Activated T-cell treated with anti-CD3 and anti-CD28 coated beads, Interleukin-2, amount 50 U/mL, for 4 hours (primary cell): ENCODE measurements around the gene C22orf39. TPM values are rescaled to one million over a fixed set of nuclear protein-coding genes. Genes with fewer than 3 reads are reported as not detected.
"Not testable (repeated sequence)": the region's sequence is repeated elsewhere in the genome, so short reads cannot be mapped to it uniquely, and the experiment has no call there.

Source experiments
- ATAC-seq, 2 donors: fragments of 200-7000 bp; cut with Tn5 transposase; one replicate each; pipeline ENCODE4 v1.10.0; 2021
- DNase-seq: peaks from one replicate; pipeline ENCODE4 v3.0.0-alpha.2; 2020
- H3K27me3 Mint-ChIP-seq: one replicate; pipeline ENCODE4 v1.8.0; 2021; ENCODE audit warnings: low read depth, mixed read lengths
- H3K36me3 Mint-ChIP-seq: one replicate; pipeline ENCODE4 v1.8.0; 2022; ENCODE audit warnings: mixed read lengths; ENCODE audit not compliant: insufficient read depth
- H3K4me1 Mint-ChIP-seq: one replicate; pipeline ENCODE4 v1.8.0; 2021; ENCODE audit warnings: low read depth, mixed read lengths
- H3K4me3 Mint-ChIP-seq: one replicate; pipeline ENCODE4 v1.8.0; 2021; ENCODE audit warnings: mild to moderate bottlenecking, moderate library complexity, mixed read lengths
- H3K9me3 Mint-ChIP-seq: one replicate; pipeline ENCODE4 v1.8.0; 2021; ENCODE audit warnings: mixed read lengths
- total RNA-seq, 3 donors: library from RNA; stranded (reverse); gene quantifications; one replicate each; pipeline ENCODE4 v1.2.1, GENCODE V29; 2021

C22orf39 gene
- total RNA-seq, 3 donors from 2014 or later: 14.3 to 20.9 (median 18.8) TPM

DNA sequence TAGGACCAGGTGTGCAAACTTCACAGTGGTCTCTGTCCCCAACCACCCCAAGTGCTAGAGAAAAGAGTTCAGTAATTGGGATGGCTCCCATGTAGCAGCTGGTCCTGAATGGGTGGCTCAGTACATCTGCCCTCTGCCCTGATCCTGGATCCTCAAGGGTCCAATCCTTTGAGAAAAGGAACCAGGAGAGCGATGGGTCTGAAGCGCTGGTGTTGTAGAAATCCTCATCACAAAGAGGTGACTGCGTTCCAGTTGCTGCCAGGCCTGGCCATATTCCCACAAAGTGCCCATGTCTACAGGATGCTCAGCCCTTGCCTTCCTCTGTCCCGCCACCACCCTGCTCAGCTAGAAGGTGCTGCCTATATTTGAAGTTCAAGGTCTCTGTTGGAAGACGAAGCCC, 6.2 kb upstream of the C22orf39 start:
- Mint-ChIP-seq H3K36me3 (peaks cover 38% of the 10 kb centered on the region), H3K4me1 (peaks cover 10% of the 10 kb centered on the region), H3K9me3 (no peaks in the 10 kb centered on the region), H3K4me3 (no peak overlapping the region), H3K27me3 (no peaks in the 10 kb centered on the region)
- ATAC-seq (no peak), DNase-seq (no peak)

DNA sequence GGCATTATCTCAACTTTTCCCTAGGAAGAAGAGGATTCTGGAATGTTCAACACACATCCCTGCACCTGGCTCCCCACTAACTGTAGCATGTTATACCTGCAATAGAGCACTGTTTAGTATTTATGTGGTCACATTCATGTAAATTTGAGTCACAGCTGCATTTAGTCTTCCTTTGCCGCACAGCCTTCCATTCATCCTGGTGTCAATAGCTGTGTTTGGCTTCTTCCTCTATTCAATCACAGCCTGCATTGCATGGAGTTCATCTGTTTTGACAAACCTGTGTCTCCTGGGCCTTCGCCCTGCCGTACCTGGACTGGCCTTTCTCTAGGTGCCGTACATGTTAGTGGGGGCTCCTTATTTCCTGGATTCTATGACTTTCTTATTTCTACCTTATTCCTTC, 4.1 kb upstream of the C22orf39 start:
- no peaks in the 10 kb centered on the region for H3K27me3 Mint-ChIP-seq
- DNase-seq (no peak), ATAC-seq (no peak)
- H3K36me3 Mint-ChIP-seq: peaks cover 34% of the 10 kb centered on the region
- no peaks in the 10 kb centered on the region for H3K9me3 Mint-ChIP-seq
- H3K4me1 Mint-ChIP-seq: peaks cover 23% of the 10 kb centered on the region
- no peak overlapping the region for H3K4me3 Mint-ChIP-seq

DNA sequence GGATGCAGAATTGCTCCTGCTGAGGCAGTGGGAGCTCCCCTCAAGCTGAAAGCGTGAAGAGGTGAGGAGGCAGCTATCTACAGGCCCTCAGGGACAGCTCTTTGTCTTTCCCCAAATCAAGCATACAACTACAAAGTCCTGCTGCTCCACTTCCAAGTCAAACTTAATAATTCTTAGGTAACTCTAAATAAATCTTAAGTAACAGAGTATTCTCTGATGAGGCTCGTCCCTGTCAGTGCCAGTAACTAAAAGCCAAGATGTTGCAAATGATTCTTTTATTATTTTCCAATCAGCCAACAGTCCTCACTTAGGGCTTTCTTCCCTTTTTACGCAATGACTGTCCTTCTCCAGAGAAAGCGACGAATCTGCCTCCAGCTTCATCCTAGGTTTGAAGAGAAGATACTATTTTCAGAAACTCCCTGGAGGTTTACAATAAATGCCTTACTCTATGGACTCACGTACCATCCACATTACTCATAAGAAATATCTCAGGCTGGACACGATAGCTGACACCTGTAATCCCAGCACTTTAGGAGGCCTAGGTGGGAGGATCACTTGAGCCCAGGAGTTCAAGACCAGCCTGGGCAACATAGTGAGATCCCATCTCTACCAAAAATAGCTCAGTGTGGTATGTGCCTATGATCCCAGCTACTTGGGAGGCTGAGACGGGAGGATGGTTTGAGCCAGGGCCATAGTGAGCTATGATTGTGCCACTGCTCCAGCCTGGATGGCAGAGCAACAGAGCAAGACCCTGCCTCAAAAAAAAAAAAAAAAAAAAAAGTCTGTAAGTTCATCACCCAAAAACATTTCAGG, 3.1 kb upstream of the C22orf39 start:
- DNase-seq: no peak
- H3K27me3 Mint-ChIP-seq: no peaks in the 10 kb centered on the region
- peaks cover 28% of the 10 kb centered on the region for H3K4me1 Mint-ChIP-seq
- H3K36me3 Mint-ChIP-seq: peaks cover 31% of the 10 kb centered on the region
- no peak for ATAC-seq
- no peak overlapping the region for H3K4me3 Mint-ChIP-seq
- H3K9me3 Mint-ChIP-seq: no peaks in the 10 kb centered on the region

DNA sequence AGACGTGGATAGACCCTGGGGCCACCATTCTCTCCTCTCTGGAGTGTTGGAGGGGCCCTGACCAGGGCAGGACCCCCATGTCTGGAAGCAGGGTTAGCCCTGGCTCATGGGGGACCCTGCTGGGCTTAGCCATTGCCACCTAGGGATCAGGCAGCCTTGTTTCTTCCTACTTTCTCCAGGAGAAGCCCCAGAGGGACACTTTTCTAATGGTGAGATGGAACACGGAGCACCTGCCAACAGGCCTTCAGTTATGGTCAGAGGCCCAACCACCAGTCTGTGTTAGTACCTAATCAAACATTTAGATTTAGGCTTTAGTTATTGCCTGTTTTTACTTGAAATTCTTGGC, 1.9 kb upstream of the C22orf39 start:
- H3K4me3 Mint-ChIP-seq: no peak overlapping the region
- H3K4me1 Mint-ChIP-seq: peaks cover 36% of the 10 kb centered on the region
- ATAC-seq (no peak), DNase-seq (no peak)
- H3K9me3 Mint-ChIP-seq: no peaks in the 10 kb centered on the region
- peaks cover 21% of the 10 kb centered on the region for H3K36me3 Mint-ChIP-seq
- no peaks in the 10 kb centered on the region for H3K27me3 Mint-ChIP-seq

DNA sequence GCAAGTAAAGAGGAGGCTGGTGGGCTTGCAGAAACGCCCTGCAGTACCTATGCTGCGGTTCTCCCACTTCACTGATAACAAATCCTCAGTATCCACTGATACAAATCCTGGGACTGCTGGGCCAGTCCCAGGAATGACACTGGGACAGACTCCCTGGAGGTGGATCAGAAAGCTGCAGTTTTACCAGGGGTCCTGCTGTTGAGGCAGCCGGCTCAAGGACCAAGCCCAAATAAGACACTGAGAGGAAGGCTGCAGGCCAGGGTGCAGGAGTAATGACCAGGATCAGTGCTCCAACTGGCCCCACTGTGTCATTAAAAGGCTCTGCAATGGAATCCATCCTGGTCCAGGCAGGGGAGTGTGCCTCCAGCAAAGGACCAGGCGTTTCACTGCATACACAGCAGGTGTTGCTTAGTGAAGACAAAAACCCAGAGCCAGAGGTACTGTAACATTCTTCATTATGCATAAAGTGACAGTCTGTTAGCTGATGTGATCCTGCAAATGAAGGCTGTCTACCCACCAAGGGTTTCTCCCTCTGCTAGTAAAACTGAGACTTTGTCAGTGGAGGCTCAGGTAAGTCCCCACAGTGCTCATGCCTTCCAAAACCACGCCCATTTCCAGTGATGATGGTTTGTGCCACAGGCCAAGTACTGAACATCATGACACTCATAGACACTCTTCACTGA, 1.4 kb upstream of the C22orf39 start:
- ATAC-seq (peak; percentile 25 to 27), DNase-seq (no peak)
- peak overlapping the region; percentile 94 for H3K4me3 Mint-ChIP-seq
- H3K27me3 Mint-ChIP-seq: no peaks in the 10 kb centered on the region
- no peaks in the 10 kb centered on the region for H3K9me3 Mint-ChIP-seq
- peaks cover 16% of the 10 kb centered on the region for H3K36me3 Mint-ChIP-seq
- H3K4me1 Mint-ChIP-seq: peaks cover 37% of the 10 kb centered on the region

DNA sequence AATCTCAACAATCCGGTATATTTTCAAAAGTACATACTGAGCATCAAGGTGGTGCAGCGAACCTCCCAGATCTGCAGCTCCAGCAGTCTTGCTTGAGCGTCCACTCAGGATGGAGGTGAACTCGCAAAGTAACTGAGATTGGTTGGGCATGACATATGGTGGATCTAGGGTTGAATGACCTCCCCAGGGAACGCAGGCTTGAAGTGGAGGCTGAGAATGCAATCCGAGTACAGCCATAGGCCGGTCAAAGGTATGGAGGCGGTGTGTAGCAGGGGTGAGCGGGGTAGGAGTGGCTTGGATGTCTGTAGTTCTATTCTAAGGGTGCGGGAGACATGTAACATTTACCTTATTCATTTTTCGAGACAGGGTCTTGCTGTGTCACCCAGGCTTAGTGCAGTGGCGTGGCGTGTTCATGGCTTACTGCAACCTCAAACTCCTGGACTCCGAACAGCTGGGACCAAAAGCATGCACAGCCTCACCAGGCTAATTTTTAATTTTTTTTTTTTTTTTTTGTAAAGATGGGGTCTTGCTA, 631 bp upstream of the C22orf39 start:
- peak; percentile 3 to 11 for ATAC-seq
- no peak for DNase-seq
- Mint-ChIP-seq H3K27me3 (no peaks in the 10 kb centered on the region), H3K36me3 (peaks cover 14% of the 10 kb centered on the region), H3K9me3 (no peaks in the 10 kb centered on the region), H3K4me1 (peaks cover 37% of the 10 kb centered on the region), H3K4me3 (peak overlapping the region; percentile 94)

DNA sequence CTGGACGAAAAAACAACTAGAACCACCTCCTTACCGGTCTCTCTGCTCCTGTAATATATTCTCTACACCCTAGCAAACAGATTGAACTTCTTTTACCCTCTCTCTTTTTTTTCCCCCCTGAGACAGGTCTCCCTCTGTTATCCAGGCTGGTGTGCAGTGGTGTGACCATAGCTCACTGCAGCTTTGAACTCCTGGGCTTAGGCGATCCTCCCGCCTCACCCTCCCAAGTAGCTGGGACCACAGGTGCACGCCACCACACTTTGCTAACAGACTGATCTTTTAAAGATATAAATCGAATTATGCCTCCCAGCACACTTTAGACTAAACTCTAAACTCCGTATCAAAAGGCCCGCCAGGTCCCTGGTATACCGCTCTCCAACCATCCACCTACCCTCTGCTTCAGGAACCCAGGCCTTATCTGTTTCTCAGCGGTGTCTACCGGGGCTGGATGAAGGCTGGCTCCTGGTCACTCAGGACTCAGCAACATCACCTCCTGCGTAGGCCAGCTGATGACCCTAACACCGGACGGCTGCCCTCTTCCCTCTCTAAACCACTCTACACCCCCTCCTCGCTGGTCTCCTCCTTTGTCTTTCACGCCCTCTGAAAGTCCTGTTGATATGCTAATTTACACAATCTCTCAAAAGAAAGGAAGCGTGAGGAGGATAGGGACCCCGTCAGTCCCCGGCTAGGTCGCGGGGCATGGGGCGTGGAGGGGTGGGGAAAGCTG, 745 bp downstream of the C22orf39 start:
- Mint-ChIP-seq H3K36me3 (peaks cover 7% of the 10 kb centered on the region), H3K4me3 (peak overlapping the region; percentile 94), H3K27me3 (no peaks in the 10 kb centered on the region), H3K9me3 (no peaks in the 10 kb centered on the region), H3K4me1 (peaks cover 38% of the 10 kb centered on the region)
- no peak for ATAC-seq
- DNase-seq: no peak

DNA sequence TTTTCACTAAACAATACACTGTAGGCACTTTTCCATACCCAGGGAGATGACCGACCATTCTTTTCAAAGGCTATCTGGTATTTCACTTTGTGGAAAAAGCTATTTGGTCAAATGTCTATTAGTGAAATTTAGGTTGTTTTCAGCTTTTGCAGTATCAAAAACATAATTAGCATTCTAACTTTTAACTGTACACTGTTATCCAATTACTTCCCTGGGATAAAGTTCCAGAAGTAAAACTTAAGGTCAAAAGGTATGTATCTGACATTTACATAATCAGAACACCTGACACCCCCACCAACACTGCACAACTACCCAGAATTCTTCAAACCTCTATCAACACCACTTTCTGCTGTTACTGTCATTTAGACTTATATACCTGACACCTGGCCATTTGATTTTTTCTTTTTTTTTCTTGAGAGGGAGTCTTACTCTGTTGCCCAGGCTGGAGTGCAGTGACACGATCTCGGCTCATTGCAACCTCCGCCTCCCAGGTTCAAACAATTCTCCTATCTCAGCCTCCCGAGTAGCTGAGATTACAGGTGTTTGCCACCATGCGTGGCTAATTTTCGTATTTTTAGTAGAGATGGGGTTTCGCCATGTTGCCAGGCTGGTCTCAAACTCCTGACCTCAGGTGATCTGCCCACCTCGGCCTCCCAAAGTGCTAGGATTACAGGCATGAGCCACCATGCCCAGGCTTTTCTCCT, 2.1 kb downstream of the C22orf39 start:
- H3K9me3 Mint-ChIP-seq, H3K27me3 Mint-ChIP-seq, DNase-seq, H3K36me3 Mint-ChIP-seq, ATAC-seq: not testable (repeated sequence)
- peaks cover 38% of the 10 kb centered on the region for H3K4me1 Mint-ChIP-seq
- H3K4me3 Mint-ChIP-seq: peak overlapping the region; percentile 0

DNA sequence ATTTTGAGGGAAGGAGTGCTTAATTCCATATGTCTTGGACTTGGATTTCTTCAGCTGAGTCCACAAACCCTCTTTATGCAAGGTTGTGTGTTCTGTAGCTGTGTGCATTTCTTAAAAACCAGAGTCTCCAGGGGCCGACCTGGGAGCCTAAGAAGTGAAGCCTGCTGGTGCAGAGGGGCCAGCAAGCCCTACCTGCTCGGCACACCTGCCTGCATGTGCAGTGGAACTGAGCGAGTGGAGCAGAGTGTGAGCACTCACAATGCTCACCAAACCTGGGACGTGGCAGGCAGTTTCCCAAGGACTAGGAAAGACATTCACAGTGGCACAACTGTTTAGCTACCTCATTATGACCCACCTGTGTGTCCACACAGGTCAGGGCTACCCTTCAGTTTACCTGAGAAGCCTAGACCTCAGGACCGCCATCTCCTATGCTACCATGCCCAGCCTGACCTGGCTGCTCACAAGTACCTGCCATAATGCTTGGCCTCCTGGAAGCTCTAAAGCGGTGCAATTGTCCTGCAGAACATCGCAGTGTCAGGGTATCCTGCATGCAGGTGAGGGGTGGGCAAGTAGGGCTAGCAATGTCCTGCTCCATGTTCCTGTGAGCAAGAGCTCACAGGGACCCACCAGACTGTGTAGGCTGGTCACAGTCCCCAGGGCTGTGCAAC, 3.8 kb downstream of the C22orf39 start:
- no peak overlapping the region for H3K4me3 Mint-ChIP-seq

DNA sequence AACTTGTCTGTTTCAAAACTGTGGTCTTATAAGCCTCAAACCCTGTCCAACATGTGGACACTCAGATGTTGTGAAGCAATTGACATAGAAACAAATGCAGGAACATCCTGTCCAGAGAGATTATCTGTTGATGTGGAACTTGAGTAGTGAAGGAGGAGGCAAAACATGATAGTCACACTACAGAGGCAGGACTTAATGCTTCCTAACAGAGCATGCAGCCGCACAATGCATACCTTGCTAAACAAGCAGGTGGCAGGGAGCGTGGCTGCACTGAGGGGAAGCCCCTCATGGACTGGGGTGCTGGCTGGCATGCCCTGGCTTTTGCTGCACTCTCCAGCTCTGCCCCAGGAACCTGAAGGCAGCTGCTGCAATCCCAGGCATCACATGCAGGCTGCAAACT, 5.3 kb downstream of the C22orf39 start:
- Mint-ChIP-seq H3K27me3 (no peaks in the 10 kb centered on the region), H3K9me3 (no peaks in the 10 kb centered on the region), H3K4me3 (no peak overlapping the region), H3K4me1 (peaks cover 26% of the 10 kb centered on the region), H3K36me3 (peaks cover 11% of the 10 kb centered on the region)
- ATAC-seq (no peak), DNase-seq (no peak)

More for the DNA sequence above, 3.8 kb downstream of the C22orf39 start:
- H3K36me3 Mint-ChIP-seq: peaks cover 5% of the 10 kb centered on the region
- DNase-seq (no peak), ATAC-seq (no peak)
- H3K27me3 Mint-ChIP-seq: no peaks in the 10 kb centered on the region
- H3K9me3 Mint-ChIP-seq: no peaks in the 10 kb centered on the region
- peaks cover 31% of the 10 kb centered on the region for H3K4me1 Mint-ChIP-seq

DNA sequence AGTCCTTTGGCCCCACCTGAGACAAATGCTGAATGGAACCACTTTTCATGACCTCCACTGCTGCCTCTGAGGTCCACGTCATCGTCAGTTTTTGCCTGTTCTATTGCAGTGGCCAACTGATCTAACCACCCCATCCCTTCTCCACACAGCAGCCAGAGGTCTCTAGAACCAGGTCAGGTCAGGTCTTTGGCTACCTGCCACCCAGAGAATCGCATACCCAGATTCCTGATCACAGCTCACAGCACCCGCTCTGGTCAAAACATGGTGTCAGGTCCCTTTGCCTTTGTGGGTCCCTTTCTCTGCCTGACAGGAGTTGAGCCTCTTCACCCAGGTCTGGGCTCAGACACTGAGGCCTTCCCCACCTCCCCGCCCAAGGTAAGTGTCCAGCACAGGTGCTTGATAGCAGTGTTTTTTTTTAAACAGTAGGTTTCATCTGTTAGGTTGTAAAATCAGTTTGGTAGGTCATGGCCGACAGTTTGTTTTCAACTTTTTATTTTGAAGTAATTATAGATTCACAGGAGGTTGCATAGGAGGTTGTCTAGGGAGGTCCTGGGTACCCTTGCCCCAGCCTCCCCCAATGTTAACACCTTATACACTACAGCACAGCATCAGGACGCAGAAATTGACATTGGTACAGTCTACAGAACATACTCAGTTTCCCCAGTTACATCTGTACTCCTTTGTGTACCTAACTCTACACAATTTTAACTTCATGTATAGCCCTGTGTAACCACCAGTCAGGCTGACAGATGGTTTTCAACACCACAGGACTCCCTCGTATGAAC, 6.9 kb downstream of the C22orf39 start:
- peaks cover 12% of the 10 kb centered on the region for H3K36me3 Mint-ChIP-seq
- peaks cover 17% of the 10 kb centered on the region for H3K4me1 Mint-ChIP-seq
- DNase-seq (no peak), ATAC-seq (no peak)
- H3K27me3 Mint-ChIP-seq: no peaks in the 10 kb centered on the region
- no peaks in the 10 kb centered on the region for H3K9me3 Mint-ChIP-seq
- no peak overlapping the region for H3K4me3 Mint-ChIP-seq

DNA sequence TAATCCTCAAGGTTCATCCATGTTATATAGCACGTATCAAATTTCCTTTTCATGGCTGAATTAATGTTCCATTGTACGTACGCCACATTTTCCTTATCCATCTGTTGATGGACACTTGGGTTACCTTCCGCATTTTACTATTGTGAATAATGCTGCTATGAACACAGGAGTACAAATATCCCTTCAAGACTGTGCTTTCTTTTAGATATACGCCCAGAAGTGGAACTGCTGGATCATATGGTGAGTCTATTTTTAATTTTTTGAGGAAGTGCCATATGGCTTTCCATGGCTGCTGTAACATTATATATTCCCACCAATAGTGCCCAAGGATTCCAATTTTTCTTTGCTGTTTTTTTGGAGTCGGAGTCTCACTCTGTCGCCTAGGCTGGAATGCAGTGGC, 9.2 kb downstream of the C22orf39 start:
- peaks cover 15% of the 10 kb centered on the region for H3K4me1 Mint-ChIP-seq
- no peaks in the 10 kb centered on the region for H3K27me3 Mint-ChIP-seq
- DNase-seq (no peak), ATAC-seq (no peak)
- no peak overlapping the region for H3K4me3 Mint-ChIP-seq
- H3K9me3 Mint-ChIP-seq: no peaks in the 10 kb centered on the region
- H3K36me3 Mint-ChIP-seq: peaks cover 11% of the 10 kb centered on the region
